Liver (tissue), 9 donors: ENCODE results near the gene SHANK2. TPM values are rescaled to one million over a fixed set of nuclear protein-coding genes. Genes with fewer than 3 reads are reported as not detected.

Source experiments
- DNase-seq: peaks from one replicate; pipeline ENCODE4 v3.0.0-alpha.2; 2017; ENCODE audit warnings: low spot score
- H3K27ac ChIP-seq, 2 donors: one replicate each; pipeline ENCODE4 v1.7.0; 2013; ENCODE audit warnings: inconsistent platforms in 2 of 2, low read length in 2 of 2, control low read depth in 1 of 2, low read depth in 1 of 2, mild to moderate bottlenecking in 1 of 2
- H3K27me3 ChIP-seq, 4 donors: one replicate each; pipeline versions ENCODE4 v1.6.1 to v1.7.0; 2013; ENCODE audit warnings: low read length in 3 of 4, inconsistent platforms in 1 of 4, mild to moderate bottlenecking in 1 of 4, moderate library complexity in 1 of 4; ENCODE audit not compliant: control insufficient read depth in 4 of 4, insufficient read depth in 4 of 4
- H3K36me3 ChIP-seq, 4 donors: one replicate each; pipeline versions ENCODE4 v1.6.1 to v1.7.0; 2013; ENCODE audit warnings: low read length in 3 of 4, mild to moderate bottlenecking in 3 of 4, low read depth in 1 of 4, moderate library complexity in 1 of 4; ENCODE audit not compliant: control insufficient read depth in 4 of 4, insufficient read depth in 3 of 4
- H3K4me1 ChIP-seq, 4 donors: one replicate each; pipeline versions ENCODE4 v1.6.1 to v1.7.0; 2013; ENCODE audit warnings: low read length in 3 of 4, mild to moderate bottlenecking in 3 of 4, moderate library complexity in 1 of 4; ENCODE audit not compliant: control insufficient read depth in 4 of 4, insufficient read depth in 4 of 4
- H3K4me3 ChIP-seq, 3 donors: one replicate each; pipeline versions ENCODE4 v1.6.1 to v1.7.0; 2013; ENCODE audit warnings: low read length in 3 of 3, control low read depth in 1 of 3, low read depth in 1 of 3, mild to moderate bottlenecking in 1 of 3
- H3K9ac ChIP-seq, 2 donors: one replicate each; pipeline ENCODE4 v1.7.0; 2013; ENCODE audit warnings: low read length in 2 of 2, mild to moderate bottlenecking in 2 of 2, moderate library complexity in 2 of 2, control low read depth in 1 of 2, low read depth in 1 of 2
- H3K9me3 ChIP-seq, 4 donors: one replicate each; pipeline versions ENCODE4 v1.6.1 to v1.7.0; 2013; ENCODE audit warnings: low read length in 3 of 4; ENCODE audit not compliant: control insufficient read depth in 4 of 4
- ATF3 ChIP-seq: IDR thresholded peaks from 2 replicates; pipeline ENCODE4 v1.6.1; 2016; ENCODE audit warnings: antibody characterized with exemption
- CTCF ChIP-seq: fragments of 150-350 bp; IDR thresholded peaks from 2 replicates; pipeline ENCODE4 v1.5.1; 2017; ENCODE audit warnings: improper control_type of control experiment, low read depth, low read length; ENCODE audit not compliant: missing input control
- EGR1 ChIP-seq, 2 donors: IDR thresholded peaks; 2 replicates each; pipeline ENCODE4 v1.6.1; 2016 to 2018; ENCODE audit warnings: antibody characterized with exemption in 2 of 2, low read depth in 2 of 2
- FOXA1 ChIP-seq: IDR thresholded peaks from 2 replicates; pipeline ENCODE4 v1.6.1; 2016; ENCODE audit warnings: antibody characterized with exemption
- FOXA2 ChIP-seq: IDR thresholded peaks from 2 replicates; pipeline ENCODE4 v1.6.1; 2016; ENCODE audit warnings: antibody characterized with exemption
- GABPA ChIP-seq, 2 donors: IDR thresholded peaks in 1 of 2; conservative IDR thresholded peaks in 1 of 2; 2 replicates each; pipeline ENCODE4 v1.6.1; 2016; ENCODE audit warnings: antibody characterized with exemption in 2 of 2, mild to moderate bottlenecking in 1 of 2, moderate library complexity in 1 of 2
- HNF4A ChIP-seq, 2 donors: conservative IDR thresholded peaks; 2 replicates each; pipeline ENCODE4 v1.6.1; 2016; ENCODE audit warnings: antibody characterized with exemption in 2 of 2, mild to moderate bottlenecking in 2 of 2
- HNF4G ChIP-seq: IDR thresholded peaks from 2 replicates; pipeline ENCODE4 v1.6.1; 2016; ENCODE audit warnings: antibody characterized with exemption
- JUND ChIP-seq, 2 donors: IDR thresholded peaks; 2 replicates each; pipeline ENCODE4 v1.6.1; 2016; ENCODE audit warnings: antibody characterized with exemption in 2 of 2
- MAX ChIP-seq: IDR thresholded peaks from 2 replicates; pipeline ENCODE4 v1.6.1; 2016; ENCODE audit warnings: antibody characterized with exemption
- NR2F2 ChIP-seq: IDR thresholded peaks from 2 replicates; pipeline ENCODE4 v1.6.1; 2016; ENCODE audit warnings: antibody characterized with exemption
- RAD21 ChIP-seq, 2 donors: IDR thresholded peaks; 2 replicates each; pipeline ENCODE4 v1.6.1; 2016; ENCODE audit warnings: antibody characterized with exemption in 2 of 2, mild to moderate bottlenecking in 2 of 2
- REST ChIP-seq: IDR thresholded peaks from 2 replicates; pipeline ENCODE4 v1.6.1; 2016; ENCODE audit warnings: antibody characterized with exemption, mild to moderate bottlenecking
- RXRA ChIP-seq, 2 donors: IDR thresholded peaks; 2 replicates each; pipeline ENCODE4 v1.6.1; 2017 to 2018; ENCODE audit warnings: antibody characterized with exemption in 2 of 2, mild to moderate bottlenecking in 1 of 2
- SP1 ChIP-seq: IDR thresholded peaks from 2 replicates; pipeline ENCODE4 v1.6.1; 2018; ENCODE audit warnings: antibody characterized with exemption, mild to moderate bottlenecking
- TAF1 ChIP-seq: conservative IDR thresholded peaks from 2 replicates; pipeline ENCODE4 v1.6.1; 2016; ENCODE audit warnings: antibody characterized with exemption, mild to moderate bottlenecking
- YY1 ChIP-seq: IDR thresholded peaks from 2 replicates; pipeline ENCODE4 v1.6.1; 2016; ENCODE audit warnings: antibody characterized with exemption, mild to moderate bottlenecking
- ZBTB33 ChIP-seq: IDR thresholded peaks from 2 replicates; pipeline ENCODE4 v1.6.1; 2016; ENCODE audit warnings: antibody characterized with exemption
- WGBS: extraction: QIAGEN DNeasy Blood & Tissue Kit; methylation state at CpG from one replicate; pipeline ENCODE4 v1.1.7; 2013; 5-methylcytosine and 5-hydroxymethylcytosine counted together
- polyA plus RNA-seq, 2 donors: library from polyadenylated mRNA; stranded (reverse) in 1 of 2; unstranded in 1 of 2; fragments of 200-250 nt in 1 of 2; fragments of >200 nt in 1 of 2; fragmentation: Nextera tagmentation in 1 of 2; extraction: Ambion mirVana in 1 of 2; gene quantifications; one replicate each; pipeline versions ENCODE4 v1.2.1 to v1.2.3, GENCODE V29; 2013 to 2015
- total RNA-seq, 2 donors: library from RNA; depleted of rRNA; stranded (reverse); fragments of >200 nt; gene quantifications; one replicate each; pipeline ENCODE4 v1.2.3, GENCODE V29; 2014
- donor health status: healthy.
- donor health status: healthy.
- donor health status: healthy.
- donor health status: healthy.
- donor health status: healthy.

SHANK2 gene
- total and polyA plus RNA-seq, 4 donors = 5.4 to 36.4 (median 12.4) TPM

GRCh38 chr11:71208011-71208774 is 44.2 kb downstream of the SHANK2 start:
- Histone ChIP-seq H3K9me3 (no peaks in the 10 kb centered on the region), H3K27me3 (no peaks in the 10 kb centered on the region), H3K27ac (peak overlapping the region; percentile 38 to 78), H3K4me3 (no peak overlapping the region), H3K36me3 (no peaks in the 10 kb centered on the region), H3K4me1 (peaks cover 25 to 75% (median 63%) of the 10 kb centered on the region in 4 donors), H3K9ac (peak overlapping the region in 1 of 2 donors; percentile 33)
- WGBS = 82% methylated on average over 9 of the region's 9 CpGs
- DNase-seq = no peak
- TF ChIP-seq EGR1 (IDR thresholded peaks at IDR 0.05; ENCODE audit: low read depth in 2 of 2) = no peak
- no peak for TF ChIP-seq ATF3
- no peak for TF ChIP-seq FOXA2
- TF ChIP-seq RAD21 (IDR thresholded peaks at IDR 0.05) = no peak
- no peak for TF ChIP-seq NR2F2
- no peak for TF ChIP-seq JUND (IDR thresholded peaks at IDR 0.05)
- no peak for TF ChIP-seq RXRA (IDR thresholded peaks at IDR 0.05)

- Histone ChIP-seq H3K9me3 (no peaks in the 10 kb centered on the region), H3K36me3 (no peaks in the 10 kb centered on the region), H3K27me3 (no peaks in the 10 kb centered on the region), H3K9ac (peak overlapping the region in 1 of 2 donors; percentile 54), H3K4me3 (no peak overlapping the region), H3K27ac (peak overlapping the region; percentile 56 to 78), H3K4me1 (peaks cover 23 to 75% (median 62%) of the 10 kb centered on the region in 4 donors)
- WGBS = 40% methylated on average over 7 of the region's 7 CpGs
- TF ChIP-seq RAD21 (IDR thresholded peaks at IDR 0.05) (peak; percentile 52 to 61), FOXA2 (peak; percentile 51), HNF4G (peak; percentile 40), MAX (peak; percentile 69), CTCF (no peak), YY1 (peak; percentile 42), EGR1 (IDR thresholded peaks at IDR 0.05; ENCODE audit: low read depth in 2 of 2) (peak in 1 of 2 donors; percentile 25), REST (peak; percentile 50), ATF3 (peak; percentile 29), ZBTB33 (peak; percentile 46), SP1 (peak; percentile 77), TAF1 (no peak), JUND (IDR thresholded peaks at IDR 0.05) (peak; percentile 47 to 57), NR2F2 (peak; percentile 77), HNF4A (conservative IDR thresholded peaks at IDR 0.05) (peak; percentile 76 to 82), RXRA (IDR thresholded peaks at IDR 0.05) (peak; percentile 96), FOXA1 (peak; percentile 18), GABPA (IDR thresholded peaks at IDR 0.05 in 1 of 2, conservative IDR thresholded peaks at IDR 0.05 in 1 of 2) (peak in 1 of 2 donors; percentile 15)
- peak; percentile 48 for DNase-seq
Measured at GRCh38 chr11:71207563-71207962, 44.8 kb downstream of the SHANK2 start.
